Activated CD4-positive, alpha-beta T cell treated with anti-CD3 and anti-CD28 coated beads for 36 hours (primary cell): ENCODE data around the gene TREML4. TPM values are rescaled to one million over a fixed set of nuclear protein-coding genes. Genes with fewer than 3 reads are reported as not detected.
A peak's percentile ranks its signal among the peaks of the same experiment; 100 is the strongest.

ENCODE experiments used
- ATAC-seq: fragments of 200-7000 bp; cut with Tn5 transposase; one replicate; pipeline ENCODE4 v1.10.0; 2021; ENCODE audit warnings: mild to moderate bottlenecking, moderate library complexity
- CTCF ChIA-PET: fragments of 350-600 bp; sonication (Branson Sonifier 250); formaldehyde crosslinking; loops from one replicate; lab custom pipeline; 2021; ENCODE audit warnings: antibody characterized with exemption; lab: Charles Lee
- POLR2A ChIA-PET: fragments of 350-600 bp; sonication (Branson Sonifier 250); formaldehyde crosslinking; loops from one replicate; lab custom pipeline; 2021; ENCODE audit warnings: antibody characterized with exemption, inconsistent platforms; lab: Charles Lee
- DNase-seq: peaks from one replicate; pipeline ENCODE4 v3.0.0-alpha.2; 2020
- H3K27ac Mint-ChIP-seq: one replicate; pipeline ENCODE4 v1.8.0; 2021; ENCODE audit warnings: mixed read lengths
- H3K27me3 Mint-ChIP-seq: one replicate; pipeline ENCODE4 v1.8.0; 2021; ENCODE audit warnings: mixed read lengths
- H3K36me3 Mint-ChIP-seq: one replicate; pipeline ENCODE4 v1.8.0; 2021; ENCODE audit warnings: low read depth, mixed read lengths
- H3K4me1 Mint-ChIP-seq: one replicate; pipeline ENCODE4 v1.8.0; 2021; ENCODE audit warnings: mixed read lengths
- H3K4me3 Mint-ChIP-seq: one replicate; pipeline ENCODE4 v1.8.0; 2021; ENCODE audit warnings: mild to moderate bottlenecking, moderate library complexity, mixed read lengths
- H3K9me3 Mint-ChIP-seq: one replicate; pipeline ENCODE4 v1.8.0; 2021; ENCODE audit warnings: low read depth, mixed read lengths
- intact Hi-C, 2 experiments: fragments of 100-400 bp; cut with DNase I in 1 of 2; cut with micrococcal nuclease in 1 of 2; formaldehyde crosslinking; loops; one replicate each; pipeline versions ENCODE4 v1.14.2 to v1.15.1; 2022 to 2024; cut with DNase I, micrococcal nuclease
- total RNA-seq, 2 experiments: library from RNA; stranded (reverse); gene quantifications; one replicate each; pipeline ENCODE4 v1.2.3, GENCODE V29; 2021

The TREML4 gene
- total RNA-seq, 2 experiments from 2014 or later = not detected

DNA sequence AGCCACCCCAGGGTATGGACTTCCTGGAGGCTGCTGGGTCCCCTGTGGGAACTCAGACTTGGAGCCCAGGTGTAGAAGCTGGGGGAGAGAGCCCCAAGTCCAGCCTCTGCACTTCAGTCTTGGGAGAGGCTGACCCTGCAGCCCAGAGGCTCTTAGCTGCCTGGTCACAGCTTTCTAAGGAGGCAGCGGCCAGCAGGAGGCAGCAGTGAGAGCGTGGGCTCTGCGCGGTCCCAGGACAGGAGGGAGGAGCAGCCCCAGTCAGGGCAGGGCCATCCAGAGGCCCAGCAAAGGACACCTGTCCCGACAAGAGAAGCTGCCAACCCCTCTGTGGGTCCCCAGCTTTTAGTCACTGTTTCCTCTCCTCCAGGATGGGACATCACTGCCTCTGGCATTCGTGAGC, 36.6 kb upstream of the TREML4 start:
- DNase-seq (peak; percentile 71), ATAC-seq (peak; percentile 75)
- Mint-ChIP-seq H3K36me3 (peaks cover 3% of the 10 kb centered on the region), H3K27ac (no peak overlapping the region), H3K4me1 (peaks cover 9% of the 10 kb centered on the region), H3K9me3 (peaks cover 6% of the 10 kb centered on the region), H3K27me3 (no peaks in the 10 kb centered on the region), H3K4me3 (no peak overlapping the region)
- CTCF ChIA-PET = interaction anchor here (0.6 to 3.6 kb wide), 9 partner anchors 9 to 129 kb away, joined by 3 to 15 read pairs (median 4); partner anchors contain the start of gene TREML2
- POLR2A ChIA-PET = no interaction called here
- intact Hi-C loops = loop anchor here (1.0 to 2.0 kb wide), 2 partner anchors 127 to 128 kb away; no protein-coding TSS in a partner anchor

DNA sequence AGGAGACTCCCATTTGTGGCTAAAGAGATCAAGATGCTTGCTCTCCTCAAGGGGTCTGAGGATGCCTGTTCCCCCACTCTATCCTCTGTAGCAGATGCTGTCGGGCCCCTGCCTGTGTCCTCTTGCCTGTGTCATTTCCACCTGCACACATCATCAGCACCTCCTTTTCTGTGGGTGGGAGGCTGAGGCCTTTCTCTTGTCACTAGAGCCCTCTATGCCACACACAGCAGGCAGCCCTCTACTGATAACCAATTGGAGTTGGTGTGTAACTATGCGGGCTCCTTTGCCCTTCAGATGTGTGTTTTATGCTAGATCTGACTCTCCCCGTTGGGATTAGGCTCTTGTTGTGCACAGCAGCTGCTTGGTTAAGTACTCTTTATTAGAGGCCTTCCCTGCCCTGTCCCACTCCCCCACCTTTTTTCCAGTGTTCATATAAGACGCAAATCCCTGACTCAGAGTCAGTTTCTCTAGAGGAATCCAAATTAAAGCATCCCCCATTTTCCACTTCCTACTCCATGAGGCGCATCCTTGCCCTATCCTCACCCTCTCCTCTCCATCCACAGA, 34.9 kb upstream of the TREML4 start:
- DNase-seq = no peak

DNA sequence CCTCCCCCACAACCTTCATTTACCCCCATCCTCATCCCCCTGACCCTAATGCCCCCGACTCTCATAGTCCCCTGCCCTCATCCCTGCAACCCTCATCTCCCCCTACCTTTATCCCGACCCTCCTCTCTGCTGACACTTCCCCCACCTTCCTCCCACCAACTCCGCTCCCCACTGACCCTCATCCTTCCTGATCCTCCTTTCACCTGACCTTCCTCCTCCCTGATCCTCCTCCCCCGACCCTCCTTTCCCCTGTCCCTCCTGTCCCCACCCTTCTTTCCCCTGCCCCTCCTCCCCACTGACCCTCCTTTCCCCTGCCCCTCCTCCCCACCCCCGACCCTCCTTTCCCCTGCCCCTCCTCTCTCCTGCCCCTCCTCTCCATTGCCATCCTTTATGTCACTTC, 34.3 kb upstream of the TREML4 start:
- CTCF ChIA-PET = no interaction called here
- Mint-ChIP-seq H3K27ac (no peak overlapping the region), H3K9me3 (peaks cover 6% of the 10 kb centered on the region), H3K36me3 (peaks cover 3% of the 10 kb centered on the region), H3K4me3 (no peak overlapping the region), H3K27me3 (no peaks in the 10 kb centered on the region), H3K4me1 (peaks cover 18% of the 10 kb centered on the region)
- POLR2A ChIA-PET = no interaction called here
- intact Hi-C loops = no loop called here
- no peak for DNase-seq
- no peak for ATAC-seq

More for the DNA sequence above, 34.9 kb upstream of the TREML4 start:
- Mint-ChIP-seq H3K27me3 (no peaks in the 10 kb centered on the region), H3K36me3 (peaks cover 3% of the 10 kb centered on the region), H3K4me3 (no peak overlapping the region), H3K9me3 (peaks cover 6% of the 10 kb centered on the region), H3K27ac (no peak overlapping the region), H3K4me1 (peaks cover 18% of the 10 kb centered on the region)
- ChIA-PET POLR2A (no interaction called here), CTCF (interaction anchor here (1.3 kb wide), 1 partner anchor 18 kb away, joined by 3 read pairs; no protein-coding TSS in a partner anchor)
- intact Hi-C loops = no loop called here
- peak; percentile 56 for ATAC-seq

DNA sequence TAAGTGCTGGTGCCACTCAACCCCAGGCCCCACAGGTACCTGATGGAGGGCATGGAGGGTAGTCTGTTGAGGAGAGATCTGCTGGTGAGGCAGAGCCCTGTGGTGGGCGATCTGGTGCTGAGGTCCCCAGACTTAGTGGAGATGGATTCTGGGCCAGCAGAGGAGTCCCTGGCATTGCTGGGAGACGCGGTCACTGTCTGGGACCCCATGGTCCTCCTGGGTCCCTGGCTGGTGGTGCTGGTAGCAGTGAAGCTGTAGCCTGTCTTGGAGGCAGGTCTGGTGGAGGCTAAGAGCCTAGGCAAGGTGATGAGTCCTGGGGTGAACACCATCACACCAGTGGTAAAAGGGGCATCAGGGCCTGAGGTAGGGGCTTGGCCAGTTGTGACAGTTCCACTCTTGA, 33.8 kb upstream of the TREML4 start:
- Mint-ChIP-seq H3K4me1 (peaks cover 23% of the 10 kb centered on the region), H3K27me3 (no peaks in the 10 kb centered on the region), H3K4me3 (no peak overlapping the region), H3K27ac (no peak overlapping the region), H3K36me3 (peaks cover 3% of the 10 kb centered on the region), H3K9me3 (peaks cover 4% of the 10 kb centered on the region)
- DNase-seq = no peak
- intact Hi-C loops = no loop called here
- CTCF ChIA-PET = interaction anchor here (1.1 kb wide), 1 partner anchor 14 kb away, joined by 3 read pairs; no protein-coding TSS in a partner anchor
- ATAC-seq = no peak
- POLR2A ChIA-PET = no interaction called here

DNA sequence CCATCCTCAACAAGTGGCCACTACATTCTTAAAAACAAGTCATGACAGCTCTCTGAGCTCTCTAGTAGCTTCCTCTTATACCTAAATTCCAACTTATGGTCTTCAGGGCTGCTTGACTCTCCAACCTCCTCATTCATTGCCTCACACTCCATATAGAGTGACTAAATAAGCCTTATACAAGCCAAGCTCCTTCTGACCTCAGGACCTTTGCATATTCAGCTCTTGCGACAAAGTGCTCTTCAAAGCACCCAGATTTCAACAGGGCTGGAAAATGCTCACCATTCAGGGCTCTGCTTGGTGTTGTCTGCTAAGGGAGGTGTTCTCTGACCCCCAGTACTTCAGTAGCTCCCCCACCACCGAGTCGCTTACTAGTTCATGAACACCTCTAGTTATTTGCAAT, 30.9 kb upstream of the TREML4 start:
- Mint-ChIP-seq H3K4me3 (no peak overlapping the region), H3K36me3 (peaks cover 5% of the 10 kb centered on the region), H3K4me1 (peaks cover 52% of the 10 kb centered on the region), H3K27me3 (no peaks in the 10 kb centered on the region), H3K27ac (peak overlapping the region; percentile 26), H3K9me3 (no peaks in the 10 kb centered on the region)
- ATAC-seq (no peak), DNase-seq (no peak)
- ChIA-PET CTCF (interaction anchor here (1.0 to 1.6 kb wide), 2 partner anchors 15 to 110 kb away, joined by 3 to 6 read pairs; no protein-coding TSS in a partner anchor), POLR2A (no interaction called here)
- intact Hi-C loops = no loop called here

DNA sequence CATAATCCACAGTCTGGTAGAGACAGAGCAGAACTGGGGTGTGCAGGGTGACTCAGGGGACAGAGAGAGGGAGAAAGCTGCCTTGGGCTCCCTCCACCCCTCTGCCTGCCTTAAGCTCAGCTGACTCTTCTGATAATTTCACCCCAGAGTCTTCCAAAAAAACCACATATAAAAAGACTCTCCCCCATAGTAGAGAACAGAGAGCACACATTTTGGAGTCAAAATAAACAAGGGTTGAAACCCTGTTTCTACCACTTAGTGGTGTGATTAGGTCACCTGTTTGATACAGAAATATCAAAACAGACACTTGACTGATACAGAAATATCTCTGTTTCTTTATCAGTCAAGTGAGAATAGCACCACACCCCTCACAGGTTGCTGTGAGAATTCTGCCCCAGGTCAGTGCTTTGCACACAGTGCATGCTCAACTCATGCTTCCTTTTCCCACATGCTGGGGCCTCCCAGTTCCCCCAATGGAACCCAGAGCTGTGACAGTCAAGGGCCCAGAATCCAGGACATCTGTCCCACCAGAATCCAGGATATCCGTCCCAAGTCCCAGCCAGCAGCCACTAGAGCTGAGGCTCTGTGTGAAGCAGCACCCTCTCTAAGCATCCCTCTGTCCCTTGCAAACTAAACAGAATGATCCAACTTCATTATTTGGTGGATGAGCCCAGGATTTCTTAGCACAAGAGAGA, 28.4 kb upstream of the TREML4 start:
- CTCF ChIA-PET = interaction anchor here (0.6 to 3.0 kb wide), 7 partner anchors 8 to 125 kb away, joined by 3 to 15 read pairs (median 4); no protein-coding TSS in a partner anchor
- H3K4me1 Mint-ChIP-seq = peaks cover 58% of the 10 kb centered on the region
- POLR2A ChIA-PET = interaction anchor here (0.6 to 1.5 kb wide), 2 partner anchors 96 to 134 kb away, joined by 4 read pairs; no protein-coding TSS in a partner anchor
- no peaks in the 10 kb centered on the region for H3K9me3 Mint-ChIP-seq
- H3K36me3 Mint-ChIP-seq = peaks cover 4% of the 10 kb centered on the region
- peak overlapping the region; percentile 71 for H3K4me3 Mint-ChIP-seq
- H3K27ac Mint-ChIP-seq = peak overlapping the region; percentile 93
- peak; percentile 75 for ATAC-seq
- intact Hi-C loops = loop anchor here (1.0 to 2.0 kb wide), 4 partner anchors 95 to 127 kb away; partner anchors contain the start of genes NFYA (in 1 of the 2) and OARD1 (in 1 of the 2)
- H3K27me3 Mint-ChIP-seq = no peaks in the 10 kb centered on the region
- DNase-seq = peak; percentile 66

DNA sequence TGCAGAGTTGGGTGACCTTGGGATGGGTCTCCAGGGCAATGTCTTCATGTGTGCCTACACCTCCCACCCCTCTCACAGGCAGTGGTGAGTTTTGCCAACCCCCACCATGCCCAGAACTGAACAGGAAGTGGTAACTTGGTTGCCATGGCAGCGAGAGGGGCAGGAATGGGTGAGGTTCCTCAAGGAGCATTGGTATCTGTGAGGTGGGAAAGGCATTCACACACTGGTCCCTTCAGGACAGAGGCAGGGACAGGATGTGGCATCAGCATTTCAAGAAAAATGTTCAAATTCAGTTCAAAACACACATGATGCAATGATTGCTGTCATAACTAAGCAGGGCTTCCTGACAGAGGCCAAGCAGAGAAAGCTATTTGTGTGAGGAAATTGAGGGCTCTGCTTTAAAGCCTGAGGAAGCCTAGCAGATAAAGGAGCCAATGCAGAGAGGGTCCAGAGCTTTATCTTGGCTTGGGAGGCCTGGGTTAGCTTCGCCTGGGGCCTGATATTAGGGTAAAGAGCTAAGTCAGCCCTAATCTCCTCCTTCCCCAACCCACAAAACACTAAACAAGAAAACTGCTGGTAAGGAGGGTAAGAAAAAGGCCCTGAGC, 27.8 kb upstream of the TREML4 start:
- ChIA-PET CTCF (interaction anchor here (0.6 to 3.0 kb wide), 7 partner anchors 9 to 126 kb away, joined by 3 to 15 read pairs (median 4); no protein-coding TSS in a partner anchor), POLR2A (interaction anchor here (0.6 to 1.5 kb wide), 2 partner anchors 96 to 134 kb away, joined by 4 read pairs; no protein-coding TSS in a partner anchor)
- H3K4me1 Mint-ChIP-seq = peaks cover 55% of the 10 kb centered on the region
- H3K27me3 Mint-ChIP-seq = no peaks in the 10 kb centered on the region
- H3K27ac Mint-ChIP-seq = peak overlapping the region; percentile 93
- intact Hi-C loops = loop anchor here in 1 of 2 experiments (1.0 kb wide), 1 partner anchor 128 kb away; the partner anchor contains the start of genes NFYA and OARD1
- peak; percentile 56 for ATAC-seq
- H3K4me3 Mint-ChIP-seq = peak overlapping the region; percentile 71
- H3K9me3 Mint-ChIP-seq = no peaks in the 10 kb centered on the region
- peak; percentile 78 for DNase-seq
- H3K36me3 Mint-ChIP-seq = peaks cover 2% of the 10 kb centered on the region

DNA sequence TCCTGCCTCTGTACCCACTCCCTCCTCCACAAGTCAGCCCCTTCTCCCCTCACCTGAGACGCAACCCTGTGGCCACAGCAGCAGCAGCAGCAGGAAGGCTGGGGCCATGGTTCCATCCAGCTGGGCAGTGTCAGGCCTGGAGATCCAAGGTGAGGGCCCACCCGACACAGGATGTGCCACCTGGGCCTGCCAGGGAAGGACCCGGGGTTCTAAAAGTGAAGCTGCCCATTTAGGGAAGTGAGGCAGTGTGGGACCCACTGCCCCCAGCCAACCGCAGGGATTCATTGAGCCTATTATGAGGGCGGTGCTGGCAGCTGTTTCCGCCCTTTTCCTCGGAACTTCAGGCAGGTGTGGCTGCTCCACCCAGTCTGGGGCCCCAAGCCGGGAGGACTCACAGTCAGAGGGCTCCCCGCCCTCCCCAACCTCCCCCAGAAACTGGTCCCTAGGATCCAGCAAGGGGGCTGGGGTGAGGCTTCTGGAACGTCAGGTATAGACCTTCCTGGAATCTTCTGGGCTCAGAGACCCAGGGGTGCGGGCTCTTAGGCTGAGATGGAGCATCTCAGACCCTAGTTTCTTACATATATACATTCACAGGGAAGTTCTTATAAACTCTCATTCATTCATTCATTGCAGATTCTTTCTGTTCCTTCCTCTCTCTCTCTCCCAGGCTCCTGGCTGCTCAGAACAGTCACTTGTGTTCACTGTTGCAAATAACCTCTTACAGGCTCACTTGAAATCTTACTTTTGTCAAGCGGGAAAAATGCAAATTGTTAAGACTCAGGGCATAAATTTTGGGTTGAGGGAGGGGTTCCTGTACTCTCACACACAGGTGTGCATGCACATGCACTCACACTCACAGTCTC, 27.0 kb upstream of the TREML4 start, which contains the start of gene TREML2:
Gene TREML2, minus strand, starts transcription at position 249 of the 863 bp plus-strand sequence. Its CDS starts 141 bp downstream, at position 108.
- CTCF ChIA-PET = interaction anchor here (1.0 to 3.0 kb wide), 5 partner anchors 9 to 127 kb away, joined by 3 to 15 read pairs (median 5); no protein-coding TSS in a partner anchor
- no peaks in the 10 kb centered on the region for H3K9me3 Mint-ChIP-seq
- intact Hi-C loops = loop anchor here in 1 of 2 experiments (1.0 kb wide), 1 partner anchor 129 kb away; the partner anchor contains the start of genes NFYA and OARD1
- H3K36me3 Mint-ChIP-seq = peaks cover 2% of the 10 kb centered on the region
- DNase-seq (peak; percentile 62), ATAC-seq (peak; percentile 13)
- POLR2A ChIA-PET = interaction anchor here (1.5 kb wide), 1 partner anchor 133 kb away, joined by 4 read pairs; no protein-coding TSS in a partner anchor
- H3K4me3 Mint-ChIP-seq = peak within 1 kb of the TSS; percentile 71
- H3K27ac Mint-ChIP-seq = peak within 1 kb of the TSS; percentile 93
- H3K27me3 Mint-ChIP-seq = no peaks in the 10 kb centered on the region
- peaks cover 55% of the 10 kb centered on the region for H3K4me1 Mint-ChIP-seq

DNA sequence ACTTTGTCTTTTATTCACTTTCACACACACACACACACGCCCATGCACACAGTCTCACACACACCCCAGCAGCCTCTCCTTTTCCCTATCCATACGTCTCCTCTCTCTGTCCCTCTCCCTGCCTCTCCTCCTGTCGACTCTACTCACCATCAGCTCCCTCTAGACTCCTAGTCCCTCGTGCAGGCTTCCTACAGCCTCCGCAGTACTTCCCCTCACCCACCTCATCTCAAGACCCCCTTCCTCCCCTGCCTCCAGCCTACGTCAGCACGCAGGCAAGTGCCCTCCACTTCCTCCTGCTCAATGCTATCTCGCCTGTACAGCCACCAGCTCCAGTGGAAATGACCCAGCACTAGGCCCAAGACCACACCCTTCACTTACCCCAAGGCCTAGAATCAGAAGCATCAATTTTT, 26.4 kb upstream of the TREML4 start:
- no peaks in the 10 kb centered on the region for H3K27me3 Mint-ChIP-seq
- ChIA-PET CTCF (interaction anchor here (0.6 to 1.1 kb wide), 3 partner anchors 10 to 131 kb away, joined by 3 to 6 read pairs (median 3); no protein-coding TSS in a partner anchor), POLR2A (no interaction called here)
- H3K36me3 Mint-ChIP-seq = peaks cover 2% of the 10 kb centered on the region
- no peaks in the 10 kb centered on the region for H3K9me3 Mint-ChIP-seq
- H3K4me3 Mint-ChIP-seq = peak overlapping the region; percentile 71
- H3K27ac Mint-ChIP-seq = peak overlapping the region; percentile 93
- no peak for ATAC-seq
- intact Hi-C loops = no loop called here
- DNase-seq = no peak
- H3K4me1 Mint-ChIP-seq = peaks cover 52% of the 10 kb centered on the region

DNA sequence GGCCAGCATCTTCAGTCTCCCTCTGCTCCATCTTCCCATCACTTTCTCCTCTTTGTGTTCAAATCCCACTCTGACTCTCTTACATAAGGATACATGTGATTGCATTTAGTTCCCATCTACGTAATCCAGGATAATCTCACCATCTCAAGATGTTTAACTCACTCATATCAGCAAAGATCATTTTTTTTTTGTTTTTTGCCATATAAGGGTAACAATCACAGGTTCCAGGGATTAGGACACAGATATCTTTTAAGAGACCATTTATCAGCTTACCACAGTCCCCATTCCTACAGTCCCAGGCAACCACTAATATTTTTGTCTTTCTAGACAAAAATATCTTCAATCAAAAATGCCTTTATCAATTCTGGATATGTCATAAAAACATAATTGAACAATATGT, 24.0 kb upstream of the TREML4 start:
- ChIA-PET POLR2A (no interaction called here), CTCF (no interaction called here)
- no peak for ATAC-seq
- intact Hi-C loops = no loop called here
- Mint-ChIP-seq H3K4me3 (no peak overlapping the region), H3K27ac (no peak overlapping the region), H3K36me3 (peaks cover 2% of the 10 kb centered on the region), H3K4me1 (peaks cover 39% of the 10 kb centered on the region), H3K9me3 (no peaks in the 10 kb centered on the region), H3K27me3 (no peaks in the 10 kb centered on the region)
- DNase-seq = no peak
